H9 (cell line): Measurements from ENCODE around the gene WRAP53. TPM values are rescaled to one million over a fixed set of nuclear protein-coding genes. Genes with fewer than 3 reads are reported as not detected.

ENCODE experiments used
- DNase-seq: peaks from one replicate; pipeline ENCODE4 v3.0.0-alpha.2; 2017
- H2AFZ ChIP-seq: one replicate; pipeline ENCODE4 v1.6.1; 2013; ENCODE audit warnings: mild to moderate bottlenecking, low read length, control low read depth, moderate library complexity
- H2AK5ac ChIP-seq: 2 replicates; pipeline ENCODE4 v1.6.1; 2013; ENCODE audit warnings: low read length, control low read depth, mixed read lengths; ENCODE audit not compliant: insufficient read length
- H2BK120ac ChIP-seq: one replicate; pipeline ENCODE4 v1.6.1; 2013; ENCODE audit warnings: low read depth, mild to moderate bottlenecking, low read length, control low read depth, inconsistent platforms; ENCODE audit not compliant: poor library complexity, severe bottlenecking
- H2BK12ac ChIP-seq: 2 replicates; pipeline ENCODE4 v1.6.1; 2013; ENCODE audit warnings: low read length, control low read depth, mixed read lengths, low read depth; ENCODE audit not compliant: insufficient read length
- H2BK15ac ChIP-seq: 2 replicates; pipeline ENCODE4 v1.6.1; 2013; ENCODE audit warnings: low read depth, low read length, control low read depth
- H2BK20ac ChIP-seq: one replicate; pipeline ENCODE4 v1.6.1; 2013; ENCODE audit warnings: low read depth, mild to moderate bottlenecking, low read length, control low read depth, inconsistent platforms; ENCODE audit not compliant: poor library complexity, severe bottlenecking
- H2BK5ac ChIP-seq: 2 replicates; pipeline ENCODE4 v1.6.1; 2013; ENCODE audit warnings: low read length, control low read depth, mixed read lengths; ENCODE audit not compliant: insufficient read length
- H3K14ac ChIP-seq: 2 replicates; pipeline ENCODE4 v1.6.1; 2013; ENCODE audit warnings: low read length, control low read depth; ENCODE audit not compliant: insufficient read depth
- H3K18ac ChIP-seq: 2 replicates; pipeline ENCODE4 v1.6.1; 2013; ENCODE audit warnings: low read depth, mild to moderate bottlenecking, mixed read lengths, low read length, control low read depth; ENCODE audit not compliant: insufficient read length
- H3K23ac ChIP-seq: 2 replicates; pipeline ENCODE4 v1.6.1; 2013; ENCODE audit warnings: low read length, control low read depth, mixed read lengths, low read depth; ENCODE audit not compliant: insufficient read length
- H3K23me2 ChIP-seq: 2 replicates; pipeline ENCODE4 v1.6.1; 2013; ENCODE audit warnings: low read depth, mild to moderate bottlenecking, mixed read lengths, low read length, control low read depth; ENCODE audit not compliant: insufficient read length, poor library complexity, severe bottlenecking
- H3K27ac ChIP-seq: 2 replicates; pipeline ENCODE4 v1.5.1; 2013; ENCODE audit warnings: low read length, control low read depth, mixed read lengths, low read depth; ENCODE audit not compliant: insufficient read length
- H3K27me3 ChIP-seq: 2 replicates; pipeline ENCODE4 v1.6.1; 2013; ENCODE audit warnings: low read length, control low read depth, inconsistent platforms; ENCODE audit not compliant: insufficient read depth
- H3K4ac ChIP-seq: 2 replicates; pipeline ENCODE4 v1.6.1; 2013; ENCODE audit warnings: low read depth, mild to moderate bottlenecking, control low read depth, inconsistent platforms, low read length, moderate library complexity
- H3K4me1 ChIP-seq: 2 replicates; pipeline ENCODE4 v1.6.1; 2013; ENCODE audit warnings: low read length, control low read depth, inconsistent platforms; ENCODE audit not compliant: insufficient read depth
- H3K4me2 ChIP-seq: 2 replicates; pipeline ENCODE4 v1.6.1; 2013; ENCODE audit warnings: low read length, control low read depth, mixed read lengths; ENCODE audit not compliant: insufficient read length, insufficient read depth
- H3K56ac ChIP-seq: 2 replicates; pipeline ENCODE4 v1.6.1; 2013; ENCODE audit warnings: low read depth, mild to moderate bottlenecking, mixed read lengths, low read length, control low read depth; ENCODE audit not compliant: insufficient read length
- H3K79me1 ChIP-seq: 2 replicates; pipeline ENCODE4 v1.6.1; 2013; ENCODE audit warnings: low read depth, mild to moderate bottlenecking, moderate library complexity, low read length, control low read depth, inconsistent platforms; ENCODE audit not compliant: insufficient read depth, poor library complexity, severe bottlenecking
- H3K79me2 ChIP-seq: 2 replicates; pipeline ENCODE4 v1.6.1; 2013; ENCODE audit warnings: low read length, control low read depth, inconsistent platforms; ENCODE audit not compliant: insufficient read depth
- H3K9ac ChIP-seq: 2 replicates; pipeline ENCODE4 v1.6.1; 2013; ENCODE audit warnings: low read length, control low read depth, mixed read lengths; ENCODE audit not compliant: insufficient read length; ENCODE audit errors: extremely low read depth
- H3K9me3 ChIP-seq: one replicate; pipeline ENCODE4 v1.6.1; 2013; ENCODE audit warnings: low read depth, low read length, inconsistent platforms; ENCODE audit not compliant: control insufficient read depth
- H3T11ph ChIP-seq: one replicate; pipeline ENCODE4 v1.6.1; 2013; ENCODE audit warnings: mild to moderate bottlenecking, low read length, control low read depth, inconsistent platforms
- H4K20me1 ChIP-seq: one replicate; pipeline ENCODE4 v1.6.1; 2013; ENCODE audit not compliant: control insufficient read depth, insufficient read length, insufficient read depth
- H4K5ac ChIP-seq: 2 replicates; pipeline ENCODE4 v1.6.1; 2013; ENCODE audit warnings: low read depth, mild to moderate bottlenecking, mixed read lengths, low read length, control low read depth; ENCODE audit not compliant: insufficient read length
- H4K8ac ChIP-seq: replicated peaks from 2 replicates; pipeline ENCODE4 v1.6.1; 2013; ENCODE audit warnings: low read length, control low read depth, mixed read lengths, low read depth; ENCODE audit not compliant: insufficient read length
- H4K91ac ChIP-seq: 2 replicates; pipeline ENCODE4 v1.6.1; 2013; ENCODE audit warnings: low read depth, mild to moderate bottlenecking, moderate library complexity, mixed read lengths, low read length, control low read depth; ENCODE audit not compliant: insufficient read length
- H3K27ac Mint-ChIP-seq, 3 experiments: 2 replicates in 2 of 3; 3 replicates in 1 of 3; pipeline ENCODE4 v1.8.0; 2020 to 2021; ENCODE audit warnings: mixed read lengths in 3 of 3, mild to moderate bottlenecking in 1 of 3, moderate library complexity in 1 of 3
- H3K27me3 Mint-ChIP-seq: 2 replicates; pipeline ENCODE4 v1.8.0; 2021; ENCODE audit warnings: low read depth, mild to moderate bottlenecking, moderate library complexity, mixed read lengths
- H3K36me3 Mint-ChIP-seq, 3 experiments: 2 replicates in 2 of 3; 3 replicates in 1 of 3; pipeline ENCODE4 v1.8.0; 2020 to 2021; ENCODE audit warnings: low read depth in 3 of 3, mixed read lengths in 3 of 3; ENCODE audit not compliant: insufficient read depth in 1 of 3
- H3K4me1 Mint-ChIP-seq, 2 experiments: 2 replicates each; pipeline ENCODE4 v1.8.0; 2020; ENCODE audit warnings: mixed read lengths in 2 of 2
- H3K4me3 Mint-ChIP-seq, 2 experiments: 2 replicates in 1 of 2; 3 replicates in 1 of 2; pipeline ENCODE4 v1.8.0; 2020 to 2021; ENCODE audit warnings: mild to moderate bottlenecking in 2 of 2, mixed read lengths in 2 of 2, moderate library complexity in 1 of 2
- H3K9me3 Mint-ChIP-seq, 2 experiments: 2 replicates in 1 of 2; 3 replicates in 1 of 2; pipeline ENCODE4 v1.8.0; 2020; ENCODE audit warnings: mild to moderate bottlenecking in 2 of 2, mixed read lengths in 2 of 2, moderate library complexity in 1 of 2
- CTCF ChIP-seq: fragments of 200-600 bp; sonication (generic); conservative IDR thresholded peaks from 3 replicates; pipeline ENCODE4 v1.8.0; 2021; ENCODE audit warnings: antibody characterized with exemption, mild to moderate bottlenecking
- WGBS: extraction: QIAGEN DNeasy Blood & Tissue Kit; methylation state at CpG from one replicate; pipeline ENCODE4 v1.1.7; 2013; ENCODE audit warnings: missing lambda C conversion rate, low lambda C conversion rate, mixed read lengths; ENCODE audit not compliant: insufficient read length; ENCODE audit errors: extremely low coverage; 5-methylcytosine and 5-hydroxymethylcytosine counted together
- total RNA-seq: library from RNA; stranded (reverse); gene quantifications from 2 replicates; pipeline ENCODE4 v1.2.1, GENCODE V29; 2021

The WRAP53 gene
- total RNA-seq, 1 experiment from 2014 or later: 27.0 TPM

- H2BK20ac ChIP-seq: no peak overlapping the region
- H3K79me1 ChIP-seq: no peaks in the 10 kb centered on the region
- H3K4me1 ChIP-seq: peaks cover 3% of the 10 kb centered on the region
- peak; percentile 74 for DNase-seq
- Mint-ChIP-seq H3K4me1 (peaks cover 32 to 52% of the 10 kb centered on the region in 2 experiments), H3K27me3 (peaks cover 54% of the 10 kb centered on the region), H3K27ac (no peak overlapping the region; a peak in 1 of 7 replicates), H3K36me3 (peaks cover 0 to 7% (median 0%) of the 10 kb centered on the region in 3 experiments; a peak in 3 of 7 replicates), H3K9me3 (no peaks in the 10 kb centered on the region), H3K4me3 (peak overlapping the region in 1 of 2 experiments; percentile 67; a peak in 3 of 5 replicates)
- H3K27ac ChIP-seq: no peak overlapping the region
- no CpG with 5 or more reads among the region's 7 CpGs for WGBS
- no peak overlapping the region for H2BK12ac ChIP-seq
- no peaks in the 10 kb centered on the region; the same call in 1 of the 2 replicates for H3K27me3 ChIP-seq
- no peak overlapping the region for H2BK120ac ChIP-seq
- no peak overlapping the region for H3K56ac ChIP-seq
- no peak overlapping the region for H3K4me2 ChIP-seq
- H4K20me1 ChIP-seq: no peaks in the 10 kb centered on the region
- H4K5ac ChIP-seq: no peak overlapping the region
- TF ChIP-seq CTCF: peak; percentile 59
- no peak overlapping the region for H3K23ac ChIP-seq
- H4K91ac ChIP-seq: no peak overlapping the region
- H2BK5ac ChIP-seq: no peak overlapping the region
- H3K9ac ChIP-seq: no peak overlapping the region
- no peaks in the 10 kb centered on the region for H3K23me2 ChIP-seq
- H3K79me2 ChIP-seq: no peaks in the 10 kb centered on the region
- H3K18ac ChIP-seq: no peak overlapping the region
- H2AK5ac ChIP-seq: no peak overlapping the region
- no peak overlapping the region for H2AFZ ChIP-seq
- H4K8ac ChIP-seq: no peak overlapping the region
- no peak overlapping the region for H3K4ac ChIP-seq
- H3K9me3 ChIP-seq: no peaks in the 10 kb centered on the region
- H3T11ph ChIP-seq: no peak overlapping the region
- no peak overlapping the region for H2BK15ac ChIP-seq
- H3K14ac ChIP-seq: no peak overlapping the region
Observed at GRCh38 chr17:7711051-7711755, 22.9 kb downstream of the WRAP53 start.
